Cardiac muscle cell (in vitro differentiated cells and primary cell): ENCODE data around the gene PMP22. TPM values are rescaled to one million over a fixed set of nuclear protein-coding genes. Genes with fewer than 3 reads are reported as not detected.

Source experiments
- DNase-seq, 2 donors: peaks; one replicate each; pipeline versions ENCODE4 v3.0.0 to v3.0.0-alpha.2; 2010 to 2017; ENCODE audit warnings: low read depth in 1 of 2, low spot score in 1 of 2
- H3K27ac ChIP-seq: fragments of 200-600 bp; sonication (generic); 2 replicates; pipeline ENCODE4 v1.5.1; 2016
- H3K27me3 ChIP-seq: fragments of 200-600 bp; sonication (generic); 2 replicates; pipeline ENCODE4 v1.6.0; 2016; ENCODE audit warnings: control low read depth
- H3K36me3 ChIP-seq: fragments of 200-600 bp; sonication (generic); 2 replicates; pipeline ENCODE4 v1.5.1; 2016; ENCODE audit warnings: control low read depth
- H3K4me1 ChIP-seq: fragments of 200-600 bp; sonication (generic); 2 replicates; pipeline ENCODE4 v1.8.1; 2017; ENCODE audit warnings: low read depth, mild to moderate bottlenecking, mixed run types
- H3K4me3 ChIP-seq: fragments of 200-600 bp; sonication (generic); 2 replicates; pipeline ENCODE4 v1.5.1; 2016; ENCODE audit warnings: mild to moderate bottlenecking
- H3K9me3 ChIP-seq: fragments of 200-600 bp; sonication (generic); 2 replicates; pipeline ENCODE4 v1.5.1; 2017; ENCODE audit warnings: low read depth, mild to moderate bottlenecking, control low read depth
- polyA plus RNA-seq: library from polyadenylated mRNA; unstranded; fragments of >200 nt; fragmentation: Nextera tagmentation; extraction: Ambion mirVana; gene quantifications from 2 replicates; pipeline ENCODE4 v1.2.1, GENCODE V29; 2016
- total RNA-seq: library from RNA; depleted of rRNA; stranded (reverse); fragments of >200 nt; gene quantifications from 2 replicates; pipeline ENCODE4 v1.2.3, GENCODE V29; 2016
- TF ChIP-seq, protein P1 (sequence below): IDR thresholded peaks from 2 replicates; pipeline ENCODE4 v1.5.1; 2012; ENCODE audit warnings: low read depth, mild to moderate bottlenecking, low read length

Gene PMP22
- total and polyA plus RNA-seq, 2 experiments from 2014 or later: 13.9 to 43.0 TPM

DNA sequence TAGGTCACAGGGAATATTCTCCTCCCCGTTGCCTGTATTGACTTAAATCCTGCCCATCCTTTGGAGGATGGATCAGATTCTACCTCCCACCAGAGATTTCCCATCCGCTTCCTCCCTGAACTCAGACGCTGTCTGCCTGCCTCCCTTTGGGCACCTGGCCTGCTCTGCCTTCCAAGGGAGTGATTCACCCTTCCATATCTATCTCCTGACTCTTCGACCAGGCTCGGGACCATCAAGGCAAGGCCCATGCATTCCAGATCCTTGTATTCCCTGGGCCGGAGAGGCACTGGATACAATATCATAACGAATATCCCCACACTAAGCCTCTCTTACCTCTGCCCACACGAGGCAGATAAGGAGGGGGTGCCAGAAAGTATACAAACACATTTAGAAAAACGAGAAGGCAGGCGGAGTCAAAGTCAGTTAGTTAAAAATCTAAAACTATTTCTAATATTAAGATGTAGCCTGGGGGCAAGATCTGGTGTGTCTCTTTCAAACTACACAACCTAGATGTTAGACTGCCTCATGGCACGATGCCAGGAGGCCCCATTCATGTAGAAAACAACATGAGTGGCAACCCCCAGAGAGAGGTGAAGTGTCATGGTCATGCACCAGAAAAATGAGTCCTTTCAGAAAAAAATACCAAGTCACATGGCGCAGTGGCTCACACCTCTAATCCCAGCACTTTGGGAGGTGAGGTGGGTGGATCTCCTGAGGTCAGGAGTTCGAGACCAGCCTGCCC is 9.2 kb downstream of the PMP22 start:
- no peak overlapping the region for H3K27ac ChIP-seq
- DNase-seq: peak in 1 of 2 donors; percentile 40
- peaks cover 12% of the 10 kb centered on the region for H3K4me1 ChIP-seq
- no peaks in the 10 kb centered on the region for H3K27me3 ChIP-seq
- TF ChIP-seq, protein P1, sequence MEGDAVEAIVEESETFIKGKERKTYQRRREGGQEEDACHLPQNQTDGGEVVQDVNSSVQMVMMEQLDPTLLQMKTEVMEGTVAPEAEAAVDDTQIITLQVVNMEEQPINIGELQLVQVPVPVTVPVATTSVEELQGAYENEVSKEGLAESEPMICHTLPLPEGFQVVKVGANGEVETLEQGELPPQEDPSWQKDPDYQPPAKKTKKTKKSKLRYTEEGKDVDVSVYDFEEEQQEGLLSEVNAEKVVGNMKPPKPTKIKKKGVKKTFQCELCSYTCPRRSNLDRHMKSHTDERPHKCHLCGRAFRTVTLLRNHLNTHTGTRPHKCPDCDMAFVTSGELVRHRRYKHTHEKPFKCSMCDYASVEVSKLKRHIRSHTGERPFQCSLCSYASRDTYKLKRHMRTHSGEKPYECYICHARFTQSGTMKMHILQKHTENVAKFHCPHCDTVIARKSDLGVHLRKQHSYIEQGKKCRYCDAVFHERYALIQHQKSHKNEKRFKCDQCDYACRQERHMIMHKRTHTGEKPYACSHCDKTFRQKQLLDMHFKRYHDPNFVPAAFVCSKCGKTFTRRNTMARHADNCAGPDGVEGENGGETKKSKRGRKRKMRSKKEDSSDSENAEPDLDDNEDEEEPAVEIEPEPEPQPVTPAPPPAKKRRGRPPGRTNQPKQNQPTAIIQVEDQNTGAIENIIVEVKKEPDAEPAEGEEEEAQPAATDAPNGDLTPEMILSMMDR: no peak
- no peak overlapping the region for H3K4me3 ChIP-seq
- H3K36me3 ChIP-seq: no peaks in the 10 kb centered on the region
- no peaks in the 10 kb centered on the region for H3K9me3 ChIP-seq

DNA sequence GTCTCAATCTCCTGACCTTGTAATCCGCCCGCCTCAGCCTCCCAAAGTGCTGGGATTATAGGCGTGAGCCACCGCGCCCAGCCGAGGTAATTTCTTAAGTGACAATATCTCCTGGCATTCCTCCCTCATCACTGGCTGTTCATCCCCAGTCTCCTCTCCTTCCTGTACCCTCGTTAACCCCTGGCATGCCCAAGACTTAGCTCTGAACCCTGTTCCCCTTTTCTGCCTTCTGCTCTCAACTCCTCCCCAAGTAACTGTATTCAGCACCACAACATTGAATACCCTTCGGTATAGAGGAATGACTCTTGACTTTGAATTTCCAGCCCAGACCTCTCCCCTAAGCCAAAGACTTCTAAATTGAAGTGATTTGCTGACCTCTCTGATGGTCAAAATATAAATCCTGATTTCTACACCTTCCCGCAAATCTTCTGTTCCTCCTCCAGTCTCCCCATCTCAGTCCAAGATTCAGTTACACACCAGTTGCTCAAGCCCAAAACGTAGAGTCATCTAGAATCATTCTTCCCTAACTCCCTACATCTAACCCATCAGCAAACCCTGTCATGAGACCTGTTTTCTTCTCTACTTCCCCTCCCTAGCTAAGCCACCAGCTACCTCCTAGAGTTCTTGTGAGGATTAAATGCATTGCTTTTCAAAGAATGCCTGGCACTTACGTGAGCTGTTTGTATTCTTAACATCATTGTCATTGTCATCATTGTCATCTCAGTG is 14.8 kb downstream of the PMP22 start:
- Histone ChIP-seq H3K36me3 (no peaks in the 10 kb centered on the region), H3K27ac (no peak overlapping the region), H3K4me3 (no peak overlapping the region), H3K9me3 (no peaks in the 10 kb centered on the region), H3K27me3 (no peaks in the 10 kb centered on the region), H3K4me1 (peaks cover 25% of the 10 kb centered on the region)
- no peak for DNase-seq
- TF ChIP-seq, protein P1: no peak

DNA sequence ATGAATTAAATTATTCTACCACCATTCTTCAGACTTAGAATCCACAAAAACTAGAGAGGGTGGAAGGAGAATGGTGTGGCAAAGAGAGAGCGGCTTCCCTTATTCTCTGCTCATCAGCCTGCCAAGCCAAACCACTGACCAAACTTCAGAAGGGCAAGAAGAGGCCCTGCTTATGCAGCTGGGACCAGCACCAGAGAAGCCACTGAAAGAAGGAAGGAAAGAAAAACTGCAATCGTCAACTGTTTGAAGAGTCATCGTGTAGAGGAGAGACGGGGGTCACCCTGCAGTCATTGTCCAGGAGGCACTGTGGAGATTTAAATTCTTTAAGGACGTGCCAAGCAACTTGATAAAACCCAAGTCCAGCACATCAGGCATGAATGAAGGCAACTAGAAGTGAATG is 15.6 kb downstream of the PMP22 start:
- TF ChIP-seq, protein P1: no peak
- no peak for DNase-seq
- no peaks in the 10 kb centered on the region for H3K9me3 ChIP-seq
- H3K27me3 ChIP-seq: no peaks in the 10 kb centered on the region
- H3K27ac ChIP-seq: no peak overlapping the region
- no peaks in the 10 kb centered on the region for H3K36me3 ChIP-seq
- H3K4me3 ChIP-seq: no peak overlapping the region
- H3K4me1 ChIP-seq: peaks cover 31% of the 10 kb centered on the region

DNA sequence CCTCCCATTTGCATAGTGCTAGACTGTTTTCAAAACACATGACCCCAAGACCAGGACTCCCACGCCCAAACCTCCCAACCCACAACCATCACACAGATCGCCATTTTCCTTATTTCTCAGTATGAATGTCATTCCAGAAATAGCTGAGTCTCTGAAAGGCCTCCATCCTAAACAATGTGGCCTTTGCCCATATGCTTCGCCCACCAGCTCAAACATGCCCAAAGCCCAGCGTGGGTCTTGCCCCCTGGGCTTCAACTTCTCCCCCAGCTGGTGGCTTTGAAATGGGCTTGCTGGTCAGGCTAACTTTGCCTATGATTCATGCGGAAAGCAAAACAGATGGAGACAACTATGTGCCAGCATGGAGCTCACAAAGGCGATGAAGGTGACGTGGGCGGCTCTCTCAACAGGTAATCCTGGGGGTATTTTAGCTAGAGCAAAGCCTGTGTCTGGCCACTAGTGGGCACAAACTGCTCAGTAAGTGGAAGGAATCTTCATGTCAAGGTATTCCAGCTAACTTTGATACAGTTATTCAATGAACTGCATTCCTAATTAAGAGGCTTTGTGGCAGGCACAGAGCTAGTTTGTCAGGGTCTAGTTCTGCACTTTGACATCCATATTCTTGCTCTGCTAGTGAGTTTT is 17.1 kb downstream of the PMP22 start:
- H3K36me3 ChIP-seq: no peaks in the 10 kb centered on the region
- H3K27me3 ChIP-seq: no peaks in the 10 kb centered on the region
- no peak overlapping the region for H3K4me3 ChIP-seq
- H3K9me3 ChIP-seq: no peaks in the 10 kb centered on the region
- TF ChIP-seq, protein P1: peak; percentile 39
- peak overlapping the region; percentile 80 for H3K27ac ChIP-seq
- peaks cover 31% of the 10 kb centered on the region for H3K4me1 ChIP-seq
- DNase-seq: peak in 1 of 2 donors; percentile 32

DNA sequence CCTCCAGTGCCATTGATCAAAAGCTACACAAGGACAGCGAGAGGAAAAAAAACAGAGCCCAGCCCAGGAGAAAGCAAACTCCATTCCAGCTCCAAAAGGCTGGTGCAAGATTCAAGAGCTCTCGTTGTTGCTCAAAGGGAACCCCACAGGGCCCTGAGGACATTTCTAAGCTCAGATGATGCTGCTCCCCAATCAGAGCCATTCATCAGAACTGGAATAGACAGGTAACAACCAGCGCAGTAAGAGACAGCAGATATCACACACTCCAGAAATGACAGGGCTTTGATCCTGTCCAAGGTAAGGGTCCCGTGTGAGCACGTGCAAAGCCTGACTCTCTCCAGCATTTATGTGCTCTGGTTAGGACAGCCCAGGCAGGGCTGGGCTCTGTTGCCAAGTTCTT is 20.1 kb downstream of the PMP22 start:
- peak in 1 of 2 donors; percentile 12 for DNase-seq
- Histone ChIP-seq H3K4me3 (no peak overlapping the region), H3K4me1 (peaks cover 39% of the 10 kb centered on the region), H3K27ac (peak overlapping the region; percentile 54), H3K36me3 (no peaks in the 10 kb centered on the region), H3K27me3 (no peaks in the 10 kb centered on the region), H3K9me3 (no peaks in the 10 kb centered on the region)
- TF ChIP-seq, protein P1: no peak
